ENCODE results near the gene MDN1. TPM values are rescaled to one million over a fixed set of nuclear protein-coding genes. Genes with fewer than 3 reads are reported as not detected.
A peak's percentile ranks its signal among the peaks of the same experiment; 100 is the strongest.

MDN1 gene
- total RNA-seq, 1 donor from 2014 or later, result 44.1 TPM

DNA sequence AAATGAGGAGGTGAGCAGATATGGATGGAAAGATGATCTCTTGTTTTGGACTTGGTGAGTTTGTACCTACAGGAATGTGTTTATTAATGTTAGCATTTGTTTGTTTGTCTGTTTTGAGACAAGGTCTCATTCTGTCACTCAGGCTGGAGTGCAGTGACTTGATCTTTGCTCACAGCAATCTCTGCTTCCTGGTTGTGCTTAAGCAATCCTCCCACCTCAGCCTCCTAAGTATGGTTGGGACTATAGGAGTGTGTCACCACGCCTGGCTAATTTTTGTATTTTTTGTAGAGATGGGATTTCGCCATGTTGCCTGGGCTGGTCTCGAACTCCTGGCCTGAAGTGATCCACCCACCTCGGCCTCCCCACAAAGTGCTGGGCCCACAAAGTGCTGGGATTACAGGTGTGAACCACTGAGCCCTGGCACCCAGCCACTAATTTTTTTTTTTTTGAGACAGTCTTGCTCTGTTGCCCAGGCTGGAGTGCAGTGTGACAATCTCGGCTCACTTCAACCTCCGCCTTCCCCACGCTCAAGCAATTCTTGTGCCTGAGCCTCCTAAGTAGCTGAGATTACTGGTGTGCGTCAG is 17.1 kb upstream of the MDN1 start:
- Mint-ChIP-seq H3K4me1 (ENCODE audit: low read depth) (no peaks in the 10 kb centered on the region), H3K36me3 (ENCODE audit: insufficient read depth) (peaks cover 29% of the 10 kb centered on the region), H3K27ac (peak overlapping the region; percentile 66), H3K9me3 (ENCODE audit: low read depth) (no peaks in the 10 kb centered on the region), H3K4me3 (ENCODE audit: low read depth) (no peak overlapping the region), H3K27me3 (no peaks in the 10 kb centered on the region)
- DNase-seq (ENCODE audit: low spot score, unreplicated experiment), result no peak
- TF ChIP-seq, protein P1, sequence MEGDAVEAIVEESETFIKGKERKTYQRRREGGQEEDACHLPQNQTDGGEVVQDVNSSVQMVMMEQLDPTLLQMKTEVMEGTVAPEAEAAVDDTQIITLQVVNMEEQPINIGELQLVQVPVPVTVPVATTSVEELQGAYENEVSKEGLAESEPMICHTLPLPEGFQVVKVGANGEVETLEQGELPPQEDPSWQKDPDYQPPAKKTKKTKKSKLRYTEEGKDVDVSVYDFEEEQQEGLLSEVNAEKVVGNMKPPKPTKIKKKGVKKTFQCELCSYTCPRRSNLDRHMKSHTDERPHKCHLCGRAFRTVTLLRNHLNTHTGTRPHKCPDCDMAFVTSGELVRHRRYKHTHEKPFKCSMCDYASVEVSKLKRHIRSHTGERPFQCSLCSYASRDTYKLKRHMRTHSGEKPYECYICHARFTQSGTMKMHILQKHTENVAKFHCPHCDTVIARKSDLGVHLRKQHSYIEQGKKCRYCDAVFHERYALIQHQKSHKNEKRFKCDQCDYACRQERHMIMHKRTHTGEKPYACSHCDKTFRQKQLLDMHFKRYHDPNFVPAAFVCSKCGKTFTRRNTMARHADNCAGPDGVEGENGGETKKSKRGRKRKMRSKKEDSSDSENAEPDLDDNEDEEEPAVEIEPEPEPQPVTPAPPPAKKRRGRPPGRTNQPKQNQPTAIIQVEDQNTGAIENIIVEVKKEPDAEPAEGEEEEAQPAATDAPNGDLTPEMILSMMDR (IDR thresholded peaks at IDR 0.05; ENCODE audit: unreplicated experiment), result no peak

DNA sequence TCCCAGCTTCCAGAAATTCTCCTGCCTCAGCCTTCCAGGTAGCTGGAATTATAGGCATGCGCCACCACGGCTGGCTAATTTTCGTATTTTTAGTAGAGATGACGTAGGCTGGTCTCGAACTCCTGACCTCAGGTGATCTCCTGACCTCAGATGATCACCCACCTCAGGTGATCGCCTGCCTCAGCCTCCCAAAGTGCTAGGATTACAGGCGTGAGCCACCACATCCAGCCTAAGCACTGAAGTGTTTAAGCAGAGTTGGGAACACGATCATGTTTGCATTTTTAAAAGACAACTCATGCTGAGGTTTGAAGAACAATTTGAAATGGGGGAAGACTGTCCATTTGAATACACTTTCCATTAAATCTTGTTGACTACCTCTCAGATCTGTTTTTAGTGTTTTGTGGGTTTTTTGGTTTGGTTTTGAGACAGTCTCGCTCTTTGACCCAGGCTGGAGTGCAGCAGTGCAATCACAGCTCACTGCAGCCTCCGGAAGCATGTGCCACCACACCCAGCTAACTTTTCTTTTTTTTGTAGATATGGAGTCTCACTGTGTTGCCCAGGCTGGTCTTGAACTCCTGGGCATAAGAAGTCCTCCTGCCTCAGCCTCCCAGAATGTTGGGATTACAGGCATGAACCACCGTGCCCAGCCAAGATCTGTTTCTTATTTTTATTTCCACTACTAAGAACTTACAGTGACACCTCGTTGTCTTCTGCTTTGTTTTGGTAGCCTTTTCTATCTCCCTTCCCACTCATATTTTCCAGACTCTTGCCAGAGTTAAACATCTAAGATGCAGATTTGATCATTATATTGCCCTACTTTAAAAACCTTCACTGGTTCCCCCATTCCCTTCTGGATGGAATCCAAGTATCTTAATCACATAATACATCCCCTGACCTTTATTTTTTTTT is 15.5 kb upstream of the MDN1 start:
- DNase-seq (ENCODE audit: low spot score, unreplicated experiment), result no peak
- TF ChIP-seq, protein P1 (IDR thresholded peaks at IDR 0.05; ENCODE audit: unreplicated experiment), result no peak
- peaks cover 26% of the 10 kb centered on the region for H3K36me3 Mint-ChIP-seq (ENCODE audit: insufficient read depth)
- no peaks in the 10 kb centered on the region for H3K9me3 Mint-ChIP-seq (ENCODE audit: low read depth)
- peaks cover 9% of the 10 kb centered on the region for H3K4me1 Mint-ChIP-seq (ENCODE audit: low read depth)
- H3K4me3 Mint-ChIP-seq (ENCODE audit: low read depth), result no peak overlapping the region
- no peaks in the 10 kb centered on the region for H3K27me3 Mint-ChIP-seq
- peak overlapping the region; percentile 23 for H3K27ac Mint-ChIP-seq

DNA sequence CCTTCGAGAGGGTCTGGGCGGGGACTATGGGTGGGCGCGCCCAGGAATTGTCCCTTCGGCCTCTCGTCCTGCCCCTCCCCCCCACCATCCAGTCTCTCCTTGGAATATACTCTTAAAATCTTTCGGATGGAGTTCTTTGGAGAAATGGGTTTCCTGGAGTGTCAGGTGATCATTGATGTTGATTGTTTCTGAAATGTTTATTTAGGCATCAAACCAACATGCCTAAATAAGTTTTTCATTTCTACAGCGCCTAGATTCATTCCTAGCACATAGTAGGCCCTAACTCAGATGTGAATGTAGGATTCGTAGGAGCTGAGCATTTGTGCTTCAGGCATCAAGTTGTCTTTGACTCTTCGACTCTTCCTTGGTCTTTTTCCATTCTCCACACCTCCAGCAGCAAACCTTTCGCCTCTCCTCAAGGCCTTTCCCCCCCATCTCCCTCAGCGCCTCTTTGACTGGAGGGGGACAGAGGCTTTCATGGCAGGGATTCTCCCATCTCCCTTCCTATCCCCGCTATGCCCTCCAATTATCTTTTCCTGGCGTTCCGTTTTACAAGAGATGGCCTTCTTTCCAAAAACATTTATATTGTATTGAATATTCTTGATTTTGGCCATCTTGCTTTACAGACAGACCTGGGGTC is 10.7 kb upstream of the MDN1 start:
- Mint-ChIP-seq H3K36me3 (ENCODE audit: insufficient read depth) (peaks cover 12% of the 10 kb centered on the region), H3K4me3 (ENCODE audit: low read depth) (peak overlapping the region; percentile 98), H3K4me1 (ENCODE audit: low read depth) (peaks cover 11% of the 10 kb centered on the region), H3K27me3 (no peaks in the 10 kb centered on the region), H3K9me3 (ENCODE audit: low read depth) (no peaks in the 10 kb centered on the region), H3K27ac (peak overlapping the region; percentile 97)
- TF ChIP-seq, protein P1 (IDR thresholded peaks at IDR 0.05; ENCODE audit: unreplicated experiment), result no peak
- DNase-seq (ENCODE audit: low spot score, unreplicated experiment), result no peak

DNA sequence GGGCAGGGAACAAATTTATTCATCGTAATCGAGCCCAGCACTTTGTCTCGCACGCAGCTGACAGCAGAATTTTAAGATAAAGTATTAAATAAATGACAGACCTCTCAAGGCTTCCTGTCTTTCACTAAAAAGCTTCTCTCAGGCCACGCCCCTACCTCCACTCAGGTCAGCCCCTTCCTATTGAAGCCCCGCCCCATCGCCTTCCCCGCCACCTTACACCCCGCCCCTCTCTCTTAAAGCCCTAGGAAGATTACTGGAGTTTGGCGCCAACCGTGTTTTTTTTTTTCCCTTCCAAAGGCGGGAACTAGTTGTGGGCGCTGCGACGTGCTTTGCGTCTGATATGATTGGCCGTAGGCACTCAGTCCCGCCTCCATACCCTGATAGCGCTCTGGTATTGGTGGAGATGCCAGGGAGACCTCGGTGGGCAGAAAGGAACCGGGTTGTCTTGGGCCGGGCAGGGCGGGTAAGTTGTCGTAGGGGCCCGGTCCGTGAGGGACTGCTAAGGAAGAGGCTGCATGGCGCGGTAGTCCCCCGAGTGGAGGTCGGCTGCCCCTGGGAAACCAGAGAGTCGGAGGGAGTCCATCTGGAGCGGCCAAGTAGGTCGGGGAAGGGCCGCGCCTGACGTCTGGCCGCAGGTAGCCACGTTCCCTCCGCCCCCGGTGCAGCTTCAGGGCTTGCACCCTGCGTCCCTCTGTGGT is 10.0 kb upstream of the MDN1 start, which contains the start of gene CASP8AP2:
CASP8AP2 (plus strand) TSS at position 409 of the 698 bp plus-strand sequence.
- TF ChIP-seq, protein P1 (IDR thresholded peaks at IDR 0.05; ENCODE audit: unreplicated experiment), result no peak
- Mint-ChIP-seq H3K9me3 (ENCODE audit: low read depth) (no peaks in the 10 kb centered on the region), H3K27me3 (no peaks in the 10 kb centered on the region), H3K4me1 (ENCODE audit: low read depth) (peaks cover 11% of the 10 kb centered on the region), H3K36me3 (ENCODE audit: insufficient read depth) (peaks cover 10% of the 10 kb centered on the region), H3K27ac (peak within 1 kb of the TSS; percentile 97), H3K4me3 (ENCODE audit: low read depth) (peak within 1 kb of the TSS; percentile 98)
- peak; percentile 80 for DNase-seq (ENCODE audit: low spot score, unreplicated experiment)

Measured in progenitor cell of endocrine pancreas (in vitro differentiated cells).